ENCODE data around the gene FBXO22.
"Not testable (repeated sequence)": the region's sequence is repeated elsewhere in the genome, so short reads cannot be mapped to it uniquely, and the experiment has no call there.

Gene FBXO22

GRCh38 chr15:75981149-75981815 is 77.6 kb downstream of the FBXO22 start:
- Mint-ChIP-seq H3K4me3 (no peak overlapping the region), H3K4me1 (ENCODE audit: low read depth) (no peaks in the 10 kb centered on the region), H3K27ac (no peak overlapping the region), H3K9me3 (no peaks in the 10 kb centered on the region), H3K36me3 (ENCODE audit: low read depth) (no peaks in the 10 kb centered on the region), H3K27me3 (peaks cover 35% of the 10 kb centered on the region)
- DNase-seq: no peak

DNA sequence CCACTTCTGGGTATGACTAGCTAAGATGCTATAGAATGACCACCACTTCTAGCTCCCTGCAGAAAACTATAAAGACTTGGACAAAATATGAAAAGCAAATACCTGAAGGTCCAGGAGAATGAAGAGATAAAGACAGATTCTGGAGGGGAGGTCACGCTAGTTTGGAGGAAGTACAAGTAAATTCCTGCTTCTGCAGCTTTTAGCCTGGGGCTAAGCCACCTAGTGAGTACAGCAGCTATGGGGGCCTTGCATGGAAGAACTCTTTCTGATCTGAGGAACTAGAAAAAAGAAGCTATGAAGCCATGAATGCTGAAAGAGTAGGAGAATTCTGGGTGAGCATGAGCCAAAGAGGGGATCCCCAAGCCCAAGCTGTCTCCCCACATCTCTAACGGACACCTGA is 78.8 kb downstream of the FBXO22 start:
- no peak for DNase-seq
- peaks cover 28% of the 10 kb centered on the region for H3K27me3 Mint-ChIP-seq
- no peaks in the 10 kb centered on the region for H3K4me1 Mint-ChIP-seq (ENCODE audit: low read depth)
- H3K4me3 Mint-ChIP-seq: no peak overlapping the region
- H3K9me3 Mint-ChIP-seq: no peaks in the 10 kb centered on the region
- H3K36me3 Mint-ChIP-seq (ENCODE audit: low read depth): no peaks in the 10 kb centered on the region
- H3K27ac Mint-ChIP-seq: no peak overlapping the region

DNA sequence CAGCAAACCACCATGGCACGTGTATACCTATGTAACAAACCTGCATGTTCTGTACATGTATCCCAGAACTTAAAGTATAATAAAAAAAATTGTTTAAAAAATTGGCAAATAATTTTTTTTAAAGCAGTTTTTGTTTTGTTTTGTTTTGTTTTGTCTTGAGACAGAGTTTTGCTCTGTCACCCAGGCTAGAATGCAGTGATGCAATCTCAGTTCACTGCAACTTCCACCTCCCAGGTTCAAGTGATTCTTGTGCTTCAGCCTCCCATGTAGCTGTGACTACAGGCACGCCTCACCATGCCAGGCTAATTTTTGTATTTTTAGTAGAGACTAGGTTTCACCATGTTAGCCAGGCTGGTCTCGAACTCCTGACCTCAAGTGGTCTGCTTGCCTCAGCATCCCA is 81.0 kb downstream of the FBXO22 start:
- not testable (repeated sequence) for DNase-seq; H3K36me3 Mint-ChIP-seq (ENCODE audit: low read depth); H3K9me3 Mint-ChIP-seq; H3K4me1 Mint-ChIP-seq (ENCODE audit: low read depth); H3K27ac Mint-ChIP-seq; H3K4me3 Mint-ChIP-seq
- peaks cover 13% of the 10 kb centered on the region for H3K27me3 Mint-ChIP-seq

GRCh38 chr15:75985971-75986370 is 82.3 kb downstream of the FBXO22 start:
- H3K4me3 Mint-ChIP-seq: no peak overlapping the region

GRCh38 chr15:75989045-75989444 is 85.4 kb downstream of the FBXO22 start:
- Mint-ChIP-seq H3K4me1 (ENCODE audit: low read depth) (no peaks in the 10 kb centered on the region), H3K27me3 (peaks cover under 1% of the 10 kb centered on the region), H3K27ac (no peak overlapping the region), H3K36me3 (ENCODE audit: low read depth) (no peaks in the 10 kb centered on the region), H3K9me3 (peaks cover 4% of the 10 kb centered on the region), H3K4me3 (no peak overlapping the region)
- no peak for DNase-seq

More at GRCh38 chr15:75985971-75986370, 82.3 kb downstream of the FBXO22 start:
- no peak for DNase-seq
- no peaks in the 10 kb centered on the region for H3K9me3 Mint-ChIP-seq
- H3K27ac Mint-ChIP-seq: no peak overlapping the region
- H3K27me3 Mint-ChIP-seq: peaks cover 4% of the 10 kb centered on the region
- H3K36me3 Mint-ChIP-seq (ENCODE audit: low read depth): no peaks in the 10 kb centered on the region
- H3K4me1 Mint-ChIP-seq (ENCODE audit: low read depth): no peaks in the 10 kb centered on the region

DNA sequence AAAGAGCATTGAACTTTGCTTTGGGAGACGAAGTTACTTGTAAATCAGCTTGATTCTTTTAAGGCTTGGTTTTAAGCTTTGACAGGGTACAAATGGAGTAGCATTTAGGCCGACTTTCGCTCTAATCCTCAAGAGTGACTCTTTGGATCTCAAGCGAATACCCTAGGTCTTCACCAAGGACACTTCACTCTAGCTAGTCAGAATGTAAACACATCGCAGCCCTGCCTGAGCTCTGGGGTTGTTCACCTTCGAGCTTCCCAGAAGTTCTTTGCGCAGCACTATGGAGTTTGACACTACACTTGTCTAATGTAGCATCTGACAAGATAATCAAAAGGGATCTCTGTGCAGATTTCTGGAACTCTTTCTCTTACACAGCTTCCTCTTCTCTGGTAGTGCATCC is 86.2 kb downstream of the FBXO22 start:
- no peak overlapping the region for H3K4me3 Mint-ChIP-seq
- peaks cover 8% of the 10 kb centered on the region for H3K27me3 Mint-ChIP-seq
- no peak overlapping the region for H3K27ac Mint-ChIP-seq
- DNase-seq: no peak
- H3K9me3 Mint-ChIP-seq: peaks cover 8% of the 10 kb centered on the region
- H3K4me1 Mint-ChIP-seq (ENCODE audit: low read depth): no peaks in the 10 kb centered on the region
- no peaks in the 10 kb centered on the region for H3K36me3 Mint-ChIP-seq (ENCODE audit: low read depth)

Measured in activated T-cell treated with anti-CD3 and anti-CD28 coated beads, Interleukin-2, amount 50 U/mL, for 24 hours (primary cell).